Right lobe of liver (tissue), 6 donors: ENCODE measurements around the gene NUP58. TPM values are rescaled to one million over a fixed set of nuclear protein-coding genes. Genes with fewer than 3 reads are reported as not detected.

Experiments used
- ATAC-seq, 4 donors: fragments of 200-7000 bp; cut with Tn5 transposase; one replicate each; pipeline ENCODE4 v1.9.1; 2020; ENCODE audit warnings: mild to moderate bottlenecking in 4 of 4, moderate library complexity in 4 of 4
- DNase-seq, 3 donors: peaks; one replicate each; pipeline ENCODE4 v3.0.0-alpha.2; 2020
- H3K27ac ChIP-seq, 3 donors: fragments of 200-600 bp; one replicate each; pipeline ENCODE4 v1.8.0; 2022
- H3K27me3 ChIP-seq, 2 donors: fragments of 200-600 bp; one replicate each; pipeline ENCODE4 v1.8.0; 2022
- H3K36me3 ChIP-seq, 4 donors: fragments of 200-600 bp; sonication (generic) in 1 of 4; one replicate each; pipeline versions ENCODE4 v1.5.1 to v1.8.0; 2017 to 2022; ENCODE audit warnings: control low read depth in 1 of 4
- H3K4me1 ChIP-seq, 4 donors: fragments of 200-600 bp; sonication (generic) in 1 of 4; one replicate each; pipeline versions ENCODE4 v1.5.1 to v1.8.0; 2017 to 2022; ENCODE audit warnings: control low read depth in 1 of 4
- H3K4me3 ChIP-seq, 3 donors: fragments of 200-600 bp; one replicate each; pipeline ENCODE4 v1.8.0; 2022
- H3K9me3 ChIP-seq, 4 donors: fragments of 200-600 bp; sonication (generic) in 1 of 4; one replicate each; pipeline versions ENCODE4 v1.5.1 to v1.8.0; 2017 to 2022; ENCODE audit warnings: control low read depth in 1 of 4
- CTCF ChIP-seq, 4 donors: fragments of 200-600 bp in 3 of 4; fragments of 450-650 bp in 1 of 4; IDR thresholded peaks; one replicate each; pipeline versions ENCODE4 v1.5.1 to v1.8.0; 2016 to 2022; ENCODE audit warnings: antibody characterized with exemption in 4 of 4, mild to moderate bottlenecking in 2 of 4
- POLR2A ChIP-seq: fragments of 450-650 bp; IDR thresholded peaks from one replicate; pipeline ENCODE4 v1.6.1; 2017; ENCODE audit warnings: antibody characterized with exemption, mild to moderate bottlenecking
- WGBS: methylation state at CpG from one replicate; pipeline ENCODE4 v1.1.6; 2018; ENCODE audit warnings: low coverage, low lambda C conversion rate; ENCODE audit not compliant: insufficient coverage; ENCODE audit errors: missing lambda C conversion rate; 5-methylcytosine and 5-hydroxymethylcytosine counted together
- intact Hi-C, 2 donors: fragments of 100-400 bp; cut with DNase I; formaldehyde crosslinking; loops; one replicate each; pipeline versions ENCODE4 v1.11.2 to v1.14.1; 2022
- long read RNA-seq: library from polyadenylated mRNA; unstranded; transcript quantifications from one replicate; pipeline ENCODE4 v2.0.0, GENCODE V29; 2019
- total RNA-seq, 6 experiments: library from RNA; depleted of rRNA in 2 of 6; stranded (reverse); fragments of >200 nt in 2 of 6; fragmentation: NEBNext Ultra II Directional in 3 of 6; extraction: Animal tissue kit (Norgen Biotek cat#: 25700) in 3 of 6; gene quantifications; one replicate each; pipeline versions ENCODE4 v1.1.0 to v1.2.4, GENCODE V29; 2016 to 2023
- donor health status: DM: no; HTN: yes; CAD: no.
- donor health status: DM: no; HTN: no; CAD: no.
- donor health status: DM: no; HTN: no; CAD: no.
- donor health status: DM: no; HTN: yes; CAD: no.
- donor health status: DM: no; HTN: yes; CAD: no.

The NUP58 gene
- 10 to 100 TPM; 11.7 to 33.2 (median 21.6) TPM for total RNA-seq
- long read RNA-seq, full-length matches to known transcripts = 2 of 2 reads
- long read RNA-seq, partial matches to known transcripts = 0 of 2 reads
- long read RNA-seq, other reads (novel, unspliced or antisense) = 0 of 2 reads

- TF ChIP-seq POLR2A = peak; percentile 93
- TF ChIP-seq CTCF (IDR thresholded peaks at IDR 0.05) = no peak
- Histone ChIP-seq H3K4me1 (peaks cover 0 to 20% (median 11%) of the 10 kb centered on the region in 4 donors), H3K27me3 (no peaks in the 10 kb centered on the region), H3K36me3 (no peaks in the 10 kb centered on the region), H3K4me3 (peak within 1 kb of the TSS; percentile 82 to 91 (median 89)), H3K9me3 (no peaks in the 10 kb centered on the region), H3K27ac (peak within 1 kb of the TSS; percentile 59 to 90 (median 80))
- DNase-seq = peak; percentile 96 to 98 (median 97)
- 0% methylated on average over 31 of the region's 64 CpGs for WGBS
- ATAC-seq = peak; percentile 99 to 100 (median 100)
- intact Hi-C loops = no loop called here
Observed at GRCh38 chr13:25301347-25302113, at the start of gene NUP58. TSS of gene NUP58 (plus strand) at chr13:25301625. CDS start at chr13:25301774, 149 bp downstream.

- Histone ChIP-seq H3K9me3 (no peaks in the 10 kb centered on the region), H3K27ac (no peak overlapping the region), H3K27me3 (no peaks in the 10 kb centered on the region), H3K4me1 (peaks cover 0 to 12% (median 3%) of the 10 kb centered on the region in 4 donors), H3K4me3 (no peak overlapping the region), H3K36me3 (peaks cover 0 to 10% (median 5%) of the 10 kb centered on the region in 4 donors)
- DNase-seq (no peak), ATAC-seq (peak; percentile 71 to 81 (median 76))
- intact Hi-C loops = no loop called here
- TF ChIP-seq CTCF (IDR thresholded peaks at IDR 0.05) (no peak), POLR2A (no peak)
- 17% methylated on average over 4 of the region's 4 CpGs for WGBS
Observed at GRCh38 chr13:25252225-25252624, 49.2 kb upstream of the NUP58 start.

- Histone ChIP-seq H3K27me3 (no peaks in the 10 kb centered on the region), H3K4me3 (no peak overlapping the region), H3K4me1 (peaks cover 0 to 12% (median 3%) of the 10 kb centered on the region in 4 donors), H3K36me3 (peaks cover 0 to 15% (median 5%) of the 10 kb centered on the region in 4 donors), H3K9me3 (no peaks in the 10 kb centered on the region), H3K27ac (peak overlapping the region in 1 of 3 donors; percentile 8)
- no peak for DNase-seq
- TF ChIP-seq CTCF (IDR thresholded peaks at IDR 0.05) (no peak), POLR2A (no peak)
- intact Hi-C loops = no loop called here
- peak in 1 of 4 donors; percentile 10 for ATAC-seq
- 74% methylated on average over 2 of the region's 2 CpGs for WGBS
Observed at GRCh38 chr13:25252752-25253151, 48.7 kb upstream of the NUP58 start.

GRCh38 chr13:25253702-25254101 lies 47.7 kb upstream of the NUP58 start:
- peak in 2 of 4 donors; percentile 56 to 57 for ATAC-seq
- H3K27me3 ChIP-seq = no peaks in the 10 kb centered on the region
- H3K27ac ChIP-seq = no peak overlapping the region
- no peaks in the 10 kb centered on the region for H3K9me3 ChIP-seq
- no peak for TF ChIP-seq CTCF (IDR thresholded peaks at IDR 0.05)
- TF ChIP-seq POLR2A = no peak
- intact Hi-C loops = no loop called here
- peaks cover 0 to 12% (median 3%) of the 10 kb centered on the region in 4 donors for H3K4me1 ChIP-seq
- peaks cover 0 to 18% (median 5%) of the 10 kb centered on the region in 4 donors for H3K36me3 ChIP-seq
- WGBS = 82% methylated on average over 2 of the region's 2 CpGs
- H3K4me3 ChIP-seq = no peak overlapping the region
- no peak for DNase-seq
